Activated CD8-positive, alpha-beta memory T cell treated with anti-CD3 and anti-CD28 coated beads for 24 hours (primary cell): Measurements from ENCODE around the gene TCEA3.
A peak's percentile ranks its signal among the peaks of the same experiment; 100 is the strongest.

Source experiments
- DNase-seq: peaks from one replicate; pipeline ENCODE4 v3.0.0-alpha.2; 2020

Gene TCEA3

GRCh38 chr1:23444596-23445390, 20.2 kb upstream of the TCEA3 start:
- DNase-seq, result no peak

DNA sequence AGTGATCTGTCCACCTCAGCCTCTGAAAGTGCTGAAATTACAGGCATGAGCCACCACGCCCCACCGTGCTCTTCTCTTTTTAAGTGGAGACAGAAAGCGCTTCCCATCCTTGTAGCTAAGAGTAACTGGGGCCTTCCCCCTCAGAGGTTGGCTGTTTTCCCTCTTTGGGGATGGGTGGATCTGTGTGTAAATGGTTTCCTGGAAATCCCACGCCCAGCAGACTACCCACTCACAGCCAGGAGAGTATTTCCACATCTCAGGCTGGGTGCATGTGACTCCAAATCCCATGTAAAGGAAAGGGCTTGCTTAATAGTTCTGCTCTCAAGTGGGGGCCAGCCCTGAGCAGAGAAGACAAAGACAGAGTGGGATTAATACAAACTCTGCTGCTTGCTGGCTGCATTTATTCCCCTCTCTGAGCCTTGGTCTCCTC, 19.6 kb upstream of the TCEA3 start:
- no peak for DNase-seq

GRCh38 chr1:23442751-23443150, 18.2 kb upstream of the TCEA3 start:
- no peak for DNase-seq

- no peak for DNase-seq
Observed at GRCh38 chr1:23441446-23442148, 17.0 kb upstream of the TCEA3 start.

- DNase-seq, result no peak
Observed at GRCh38 chr1:23438545-23438944, 14.0 kb upstream of the TCEA3 start.

DNA sequence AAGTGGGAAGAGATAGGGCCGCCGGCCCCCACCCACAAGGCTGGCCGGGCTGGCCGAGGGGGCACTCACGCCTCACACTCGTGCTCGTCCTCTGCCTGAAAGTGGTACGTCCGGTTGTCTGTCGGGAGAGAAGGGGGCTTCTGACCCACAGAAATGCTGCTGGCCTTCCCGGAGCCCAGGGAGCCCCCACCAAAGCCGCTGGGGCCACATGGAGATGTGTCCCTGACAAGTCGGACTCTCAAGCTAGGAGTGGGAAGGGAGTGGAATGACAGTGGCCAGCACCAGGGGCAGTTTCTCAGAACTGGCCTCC, 12.8 kb upstream of the TCEA3 start:
- DNase-seq, result no peak

DNA sequence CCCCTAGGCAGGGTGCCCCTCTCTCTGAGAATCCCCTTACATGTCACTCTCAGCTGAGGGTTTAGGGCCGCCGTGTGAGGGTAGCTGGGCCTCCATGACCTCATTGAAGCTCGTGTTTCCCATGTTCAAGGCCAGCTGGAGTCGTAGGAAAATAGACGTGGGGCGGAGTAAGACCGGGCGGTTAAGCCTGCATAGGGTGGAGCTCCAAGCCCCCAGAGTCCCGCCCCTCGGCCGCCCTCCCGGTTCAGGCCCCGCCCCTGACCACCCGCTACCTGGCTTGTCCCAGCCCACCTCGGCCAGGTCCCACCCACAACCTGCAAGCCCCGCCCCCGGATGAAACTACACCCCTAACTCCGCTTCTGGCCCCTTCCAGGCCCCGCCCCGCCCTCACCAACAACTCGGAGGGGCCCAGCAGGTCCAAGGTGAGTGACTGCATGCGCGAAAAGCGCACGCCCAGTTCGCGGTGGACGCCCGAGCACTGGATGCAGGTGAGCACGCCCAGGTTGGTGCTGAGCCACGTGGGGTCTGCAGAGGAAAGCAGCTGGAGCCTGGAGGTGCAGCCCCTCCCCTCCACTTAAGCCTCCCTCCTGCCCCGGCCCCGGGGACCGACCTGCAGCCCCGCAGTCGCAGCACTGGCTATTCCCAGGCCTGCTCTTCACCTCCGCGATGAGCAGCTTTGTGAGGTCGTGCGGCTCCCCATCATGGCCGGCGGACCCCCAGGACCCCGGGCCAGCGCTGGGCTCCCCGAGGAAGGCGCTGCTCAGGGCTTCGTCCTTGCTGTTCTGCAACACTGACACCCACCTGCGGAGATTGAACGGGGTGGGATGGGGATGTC, 12.2 kb upstream of the TCEA3 start:
- no peak for DNase-seq

GRCh38 chr1:23434260-23434775, 9.8 kb upstream of the TCEA3 start:
- no peak for DNase-seq

DNA sequence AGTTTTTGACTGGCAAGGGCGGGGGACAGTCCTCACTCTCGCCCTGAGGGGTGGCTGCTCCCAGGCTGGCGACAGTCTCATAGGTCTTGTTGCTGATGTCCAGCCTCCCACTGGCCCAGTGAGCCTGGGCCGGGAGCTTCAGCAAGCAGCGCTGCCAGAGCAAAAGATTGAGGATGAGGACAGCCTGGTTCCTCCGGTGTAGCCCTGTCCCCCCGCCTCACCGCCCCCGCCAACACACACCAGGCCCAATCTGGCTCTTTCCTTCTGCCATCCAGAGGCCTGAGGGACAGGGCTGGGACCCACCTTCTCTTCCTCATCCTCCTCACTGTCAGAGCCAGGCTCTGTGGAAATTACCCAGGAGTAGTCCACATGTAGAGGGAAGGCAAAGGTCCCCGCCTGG, 8.6 kb upstream of the TCEA3 start:
- DNase-seq, result no peak

DNA sequence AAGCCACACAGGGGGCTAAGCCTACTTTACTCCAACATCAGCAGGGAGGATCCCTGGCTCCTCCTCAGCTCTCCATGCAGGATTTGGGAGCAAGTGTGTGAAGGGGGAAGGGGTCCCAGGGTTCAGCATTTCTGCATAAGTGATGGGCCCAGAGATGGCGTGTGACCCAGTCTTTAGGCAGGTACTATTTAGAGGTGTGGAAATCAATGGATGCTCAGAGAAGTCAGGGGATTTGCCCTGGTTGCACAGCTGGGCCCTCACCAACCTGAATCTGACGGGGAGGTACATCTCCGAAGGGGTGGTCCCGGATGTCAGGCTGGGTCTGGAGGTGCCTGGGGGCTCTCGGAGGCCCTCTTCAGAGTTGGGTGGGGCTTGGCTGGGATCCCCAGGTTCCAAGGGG, 6.9 kb upstream of the TCEA3 start:
- DNase-seq, result no peak

GRCh38 chr1:23430803-23431202, 6.3 kb upstream of the TCEA3 start:
- DNase-seq, result no peak

DNA sequence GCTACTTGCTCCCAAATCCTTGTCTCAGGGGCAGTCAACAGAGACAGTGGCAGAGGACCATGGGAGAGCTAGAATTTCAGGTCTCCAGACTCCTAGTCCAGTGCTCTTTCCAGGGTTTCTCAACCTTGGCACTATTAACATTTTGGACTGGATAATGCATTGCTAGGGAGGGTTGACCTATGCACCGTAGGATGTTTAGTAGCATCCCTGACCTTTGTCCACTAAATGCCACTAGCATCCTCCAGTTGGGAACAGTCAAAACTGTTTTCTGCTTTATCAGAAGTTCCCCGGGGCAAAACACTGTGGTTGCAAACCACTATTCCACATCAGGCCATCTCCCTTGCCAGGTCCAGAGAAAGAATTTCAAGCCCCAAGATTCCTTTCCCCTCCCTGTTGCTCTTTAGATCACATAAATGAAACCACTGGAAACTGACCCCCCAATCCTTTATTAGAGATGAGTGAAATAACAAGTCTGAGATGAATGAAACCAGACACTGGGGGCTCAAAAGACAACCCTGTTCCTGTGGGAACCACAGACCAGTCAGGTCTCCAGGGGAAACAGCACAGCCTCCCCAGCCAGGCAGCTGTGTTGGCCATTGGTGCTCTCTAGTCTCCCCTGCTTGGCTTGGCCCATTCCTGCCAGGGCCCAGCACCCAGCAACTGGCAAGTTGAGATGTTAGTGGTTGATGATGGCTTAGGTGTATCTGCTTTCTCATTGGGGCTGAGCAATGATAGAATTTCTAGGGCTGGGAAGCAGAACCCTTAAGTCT, 3.8 kb upstream of the TCEA3 start:
- DNase-seq, result no peak

- DNase-seq, result no peak
Observed at GRCh38 chr1:23427550-23427949, 3.0 kb upstream of the TCEA3 start.

DNA sequence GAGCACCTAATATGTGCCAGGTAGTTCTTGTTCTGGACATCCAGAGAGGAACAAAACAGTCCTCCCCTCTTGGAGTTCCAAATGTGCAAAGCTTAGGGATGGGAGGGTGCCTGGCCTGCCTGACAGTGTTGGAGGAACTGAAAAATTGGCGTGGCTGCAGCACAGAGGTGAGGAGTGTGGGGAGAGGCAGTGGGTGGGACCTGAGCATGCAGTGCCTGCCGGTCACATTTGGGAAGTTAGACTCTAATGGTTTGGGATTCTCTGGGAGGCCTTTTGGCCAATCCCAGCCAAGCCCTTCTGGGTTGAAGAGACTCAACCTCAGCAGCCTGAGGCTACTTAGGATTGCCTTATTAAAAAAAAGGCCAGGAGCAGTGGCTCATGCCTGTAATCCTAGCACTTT, 2.3 kb upstream of the TCEA3 start:
- DNase-seq, result no peak

- no peak for DNase-seq
Observed at GRCh38 chr1:23425193-23425494, 596 bp upstream of the TCEA3 start.

DNA sequence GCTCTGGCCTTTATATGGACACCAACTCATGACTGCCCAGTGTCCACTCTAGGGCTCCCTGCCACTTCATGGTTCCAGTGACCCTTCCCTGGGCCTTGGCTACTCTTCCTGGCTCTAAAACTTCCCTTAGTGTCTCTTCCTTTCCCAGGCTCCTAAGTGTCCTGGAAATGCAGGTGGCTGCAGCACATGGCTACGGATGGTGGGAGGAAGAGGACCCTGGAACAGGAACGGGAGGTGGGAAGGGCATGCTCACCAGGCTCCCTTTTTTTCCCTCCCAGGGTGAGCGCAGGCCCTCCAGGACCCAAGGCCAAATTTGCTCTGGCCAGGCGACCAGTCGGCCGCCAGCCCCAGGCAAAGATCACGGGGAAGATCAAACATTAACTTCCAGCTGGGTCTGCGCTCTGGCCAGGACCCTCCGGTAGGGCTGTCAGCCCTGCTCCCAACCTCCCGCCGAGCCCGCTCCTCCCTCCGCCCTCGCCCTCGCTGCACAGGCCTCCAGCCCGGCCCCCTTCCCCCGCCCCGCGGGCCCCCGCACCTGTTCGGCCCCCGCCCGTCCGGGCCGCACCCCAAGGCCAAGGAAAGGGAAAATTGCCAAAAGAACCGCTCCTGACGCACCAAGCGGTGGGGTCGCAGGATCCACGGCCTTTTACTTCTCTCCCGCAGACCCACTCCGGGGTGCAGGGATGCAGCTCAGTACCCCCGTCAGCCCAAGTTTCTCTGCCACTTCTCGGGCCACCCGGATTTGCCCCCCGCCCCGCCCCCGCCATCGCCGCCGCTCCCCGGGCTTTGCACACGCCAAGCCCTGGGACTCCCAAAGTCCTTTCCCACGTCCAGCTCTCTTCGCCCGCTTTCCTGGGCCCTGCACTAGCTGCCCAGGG, 894 bp downstream of the TCEA3 start:
- peak; percentile 64 for DNase-seq

GRCh38 chr1:23422941-23423340, 1.6 kb downstream of the TCEA3 start:
- DNase-seq, result no peak

- peak; percentile 75 for DNase-seq
Observed at GRCh38 chr1:23422241-23422877, 2.2 kb downstream of the TCEA3 start.

GRCh38 chr1:23421753-23422240, 2.8 kb downstream of the TCEA3 start:
- DNase-seq, result no peak

DNA sequence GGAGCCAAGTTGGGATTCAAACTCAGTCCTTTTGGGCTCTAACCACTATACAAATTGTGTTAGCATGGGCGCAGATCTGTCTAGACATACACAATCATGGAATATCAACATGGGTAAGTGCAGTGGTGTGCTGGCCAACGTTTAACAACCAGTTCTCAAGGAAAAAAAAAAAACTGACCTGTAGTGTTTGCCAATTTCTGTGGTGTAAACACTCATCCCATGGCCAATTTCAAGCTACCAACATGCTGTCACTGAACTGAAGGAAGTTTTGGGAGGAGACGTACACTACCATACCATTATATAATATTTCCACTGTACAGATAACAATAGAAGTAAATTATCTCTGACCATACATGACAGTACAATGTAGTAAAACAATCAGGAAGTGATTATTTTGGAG, 3.2 kb downstream of the TCEA3 start:
- DNase-seq, result no peak

DNA sequence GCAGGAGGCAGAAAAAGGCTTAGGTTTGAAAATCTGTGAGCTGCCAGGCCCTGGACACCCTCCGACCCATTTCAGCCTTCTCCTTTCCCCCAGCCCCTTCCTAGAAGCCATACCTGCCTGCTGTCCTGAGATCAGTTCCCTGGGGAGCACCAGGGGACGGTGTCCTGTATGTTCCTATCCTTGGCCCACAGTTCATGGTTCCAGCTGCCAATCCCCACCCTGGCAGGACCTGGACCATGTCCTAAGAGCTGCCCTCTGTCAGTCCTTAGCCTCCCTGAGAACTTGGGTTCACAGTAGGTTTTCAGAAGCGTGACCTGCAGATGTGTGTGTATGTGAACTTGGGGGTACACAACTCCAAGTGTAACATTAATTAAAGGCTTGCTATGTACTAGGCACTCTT, 3.8 kb downstream of the TCEA3 start:
- no peak for DNase-seq
